H1 (cell line): ENCODE measurements around the gene ADM5. TPM values are rescaled to one million over a fixed set of nuclear protein-coding genes. Genes with fewer than 3 reads are reported as not detected.

ENCODE experiments used
- CTCF ChIA-PET: fragments of 300-600 bp; sonication (Branson Sonifier 250); formaldehyde crosslinking; loops from one replicate; lab custom pipeline; 2021; ENCODE audit not compliant: partially characterized antibody; lab: Charles Lee
- POLR2A ChIA-PET: fragments of 300-600 bp; sonication (Branson Sonifier 250); formaldehyde crosslinking; loops from one replicate; lab custom pipeline; 2021; ENCODE audit warnings: inconsistent platforms; ENCODE audit not compliant: partially characterized antibody; lab: Charles Lee
- DNase-seq, 2 experiments: peaks; one replicate each; pipeline versions ENCODE4 v3.0.0 to v3.0.0-alpha.2; 2010 to 2022; ENCODE audit warnings: low spot score in 2 of 2, low read depth in 1 of 2, mixed read lengths in 1 of 2
- FAIRE-seq: peaks from 2 replicates; lab custom pipeline; 2011; peaks lifted over from hg19 to GRCh38; lab: Jason Lieb, UNC
- H2AFZ ChIP-seq: 2 replicates; pipeline ENCODE4 v1.8.1; 2012; ENCODE audit warnings: low read length, inconsistent platforms
- H2AK5ac ChIP-seq: 2 replicates; pipeline ENCODE4 v1.6.1; 2013; ENCODE audit warnings: low read depth, low read length
- H2BK120ac ChIP-seq: replicated peaks from 2 replicates; pipeline ENCODE3; 2013; ENCODE audit warnings: low read depth, low read length, inconsistent platforms
- H2BK12ac ChIP-seq: 2 replicates; pipeline ENCODE4 v1.6.1; 2013; ENCODE audit warnings: low read depth, low read length
- H2BK15ac ChIP-seq: 2 replicates; pipeline ENCODE4 v1.6.1; 2013; ENCODE audit warnings: low read length
- H2BK20ac ChIP-seq: 2 replicates; pipeline ENCODE4 v1.6.1; 2013; ENCODE audit warnings: low read length
- H2BK5ac ChIP-seq: 2 replicates; pipeline ENCODE4 v1.6.1; 2013; ENCODE audit warnings: low read depth, low read length
- H3K14ac ChIP-seq: 2 replicates; pipeline ENCODE4 v1.6.1; 2013; ENCODE audit warnings: inconsistent platforms; ENCODE audit not compliant: insufficient read length
- H3K18ac ChIP-seq: 2 replicates; pipeline ENCODE4 v1.6.1; 2013; ENCODE audit warnings: low read length; ENCODE audit errors: extremely low read depth
- H3K23ac ChIP-seq: 2 replicates; pipeline ENCODE4 v1.6.1; 2013; ENCODE audit warnings: inconsistent platforms; ENCODE audit not compliant: insufficient read length
- H3K23me2 ChIP-seq: 2 replicates; pipeline ENCODE4 v1.6.1; 2013; ENCODE audit warnings: low read depth, low read length
- H3K27ac ChIP-seq: 2 replicates; pipeline ENCODE4 v1.6.1; 2011; ENCODE audit warnings: low read depth, low read length, inconsistent platforms
- H3K27me3 ChIP-seq, 4 experiments: replicated peaks in 1 of 4; 1 replicate in 1 of 4; 2 replicates in 3 of 4; pipeline versions ENCODE4 v1.6.1 to v1.8.1; 2011 to 2013; ENCODE audit warnings: low read length in 3 of 4, mild to moderate bottlenecking in 3 of 4, inconsistent platforms in 2 of 4, mixed read lengths in 2 of 4, moderate library complexity in 1 of 4; ENCODE audit not compliant: control insufficient read depth in 3 of 4, insufficient read depth in 3 of 4; ENCODE audit errors: extremely low read depth in 1 of 4
- H3K36me3 ChIP-seq, 4 experiments: 2 replicates each; pipeline versions ENCODE4 v1.6.1 to v1.8.1; 2011 to 2013; ENCODE audit warnings: mild to moderate bottlenecking in 4 of 4, low read length in 3 of 4, moderate library complexity in 2 of 4, control low read depth in 1 of 4, inconsistent platforms in 1 of 4; ENCODE audit not compliant: insufficient read depth in 4 of 4, control insufficient read depth in 2 of 4
- H3K4ac ChIP-seq: replicated peaks from 2 replicates; pipeline ENCODE3; 2013; ENCODE audit warnings: low read length, low read depth, mixed read lengths, inconsistent platforms; ENCODE audit not compliant: insufficient read length
- H3K4me1 ChIP-seq, 4 experiments: replicated peaks in 1 of 4; 1 replicate in 1 of 4; 2 replicates in 3 of 4; pipeline versions ENCODE4 v1.6.1 to v1.8.1; 2011 to 2013; ENCODE audit warnings: low read length in 3 of 4, inconsistent platforms in 2 of 4, mixed read lengths in 1 of 4; ENCODE audit not compliant: insufficient read depth in 4 of 4, control insufficient read depth in 3 of 4
- H3K4me2 ChIP-seq, 2 experiments: 2 replicates each; pipeline versions ENCODE4 v1.6.1 to v1.8.1; 2011 to 2013; ENCODE audit warnings: low read depth in 2 of 2, low read length in 2 of 2, control low read depth in 1 of 2, inconsistent platforms in 1 of 2, mild to moderate bottlenecking in 1 of 2; ENCODE audit not compliant: insufficient read depth in 1 of 2
- H3K4me3 ChIP-seq, 4 experiments: fragments of 200-600, 300-600 bp in 1 of 4; sonication (generic), shearing (Covaris generic), sonication (Bioruptor Twin) in 1 of 4; 2 replicates each; pipeline versions ENCODE4 v1.5.1 to v1.8.1; 2011 to 2016; ENCODE audit warnings: low read length in 4 of 4, low read depth in 3 of 4, control low read depth in 2 of 4, inconsistent platforms in 2 of 4, mild to moderate bottlenecking in 2 of 4, mixed read lengths in 1 of 4, moderate library complexity in 1 of 4; ENCODE audit not compliant: insufficient read depth in 2 of 4; ENCODE audit errors: extremely low read depth in 1 of 4
- H3K56ac ChIP-seq: replicated peaks from 2 replicates; pipeline ENCODE3; 2013; ENCODE audit warnings: low read depth, mild to moderate bottlenecking, mixed read lengths, low read length, inconsistent platforms; ENCODE audit not compliant: insufficient read length
- H3K79me1 ChIP-seq: 2 replicates; pipeline ENCODE4 v1.6.1; 2013; ENCODE audit warnings: low read depth, low read length, control low read depth
- H3K79me2 ChIP-seq, 2 experiments: 2 replicates each; pipeline versions ENCODE4 v1.6.1 to v1.8.1; 2012 to 2013; ENCODE audit warnings: low read length in 2 of 2, mild to moderate bottlenecking in 2 of 2, inconsistent platforms in 1 of 2; ENCODE audit not compliant: insufficient read depth in 2 of 2, control insufficient read depth in 1 of 2
- H3K9ac ChIP-seq, 4 experiments: replicated peaks in 1 of 4; 1 replicate in 1 of 4; 2 replicates in 3 of 4; pipeline versions ENCODE4 v1.6.1 to v1.8.1; 2011 to 2013; ENCODE audit warnings: low read depth in 3 of 4, low read length in 3 of 4, control low read depth in 2 of 4, mild to moderate bottlenecking in 2 of 4, moderate library complexity in 2 of 4, inconsistent platforms in 1 of 4; ENCODE audit errors: extremely low read depth in 1 of 4
- H3K9me3 ChIP-seq, 2 experiments: 2 replicates each; pipeline versions ENCODE4 v1.6.1 to v1.8.1; 2012 to 2013; ENCODE audit warnings: mild to moderate bottlenecking in 2 of 2, moderate library complexity in 2 of 2, control low read depth in 1 of 2, inconsistent platforms in 1 of 2, low read depth in 1 of 2, low read length in 1 of 2, mixed read lengths in 1 of 2; ENCODE audit not compliant: insufficient read depth in 2 of 2
- H4K20me1 ChIP-seq, 2 experiments: replicated peaks in 1 of 2; 2 replicates each; pipeline versions ENCODE3 to v1.8.1; 2011 to 2013; ENCODE audit warnings: inconsistent platforms in 2 of 2, low read length in 2 of 2, mild to moderate bottlenecking in 1 of 2; ENCODE audit not compliant: insufficient read depth in 2 of 2, control insufficient read depth in 1 of 2
- H4K5ac ChIP-seq: 2 replicates; pipeline ENCODE4 v1.6.1; 2013; ENCODE audit warnings: low read length, low read depth, mixed read lengths, inconsistent platforms; ENCODE audit not compliant: insufficient read length
- H4K8ac ChIP-seq: 2 replicates; pipeline ENCODE4 v1.8.0; 2013; ENCODE audit warnings: mild to moderate bottlenecking, moderate library complexity, low read length, inconsistent platforms; ENCODE audit not compliant: insufficient read depth; ENCODE audit errors: extremely low read depth
- H4K91ac ChIP-seq: replicated peaks from 2 replicates; pipeline ENCODE3; 2013; ENCODE audit warnings: low read length, mixed read lengths, inconsistent platforms; ENCODE audit not compliant: insufficient read length
- CHD2 ChIP-seq: IDR thresholded peaks from 2 replicates; pipeline ENCODE4 v1.6.1; 2012; ENCODE audit warnings: low read length, improper control_type of control experiment
- EP300 ChIP-seq, 2 experiments: IDR thresholded peaks; 1 replicate in 1 of 2; 2 replicates in 1 of 2; pipeline ENCODE4 v1.6.1; 2011 to 2012; ENCODE audit warnings: low read depth in 2 of 2, low read length in 2 of 2, mild to moderate bottlenecking in 2 of 2, borderline replicate concordance in 1 of 2, inconsistent platforms in 1 of 2, moderate library complexity in 1 of 2
- KDM5A ChIP-seq: fragments of 200-600 bp; IDR thresholded peaks from 2 replicates; pipeline ENCODE4 v1.7.1; 2012; ENCODE audit warnings: mild to moderate bottlenecking, low read length, inconsistent platforms, mixed read lengths
- NRF1 ChIP-seq: IDR thresholded peaks from 2 replicates; pipeline ENCODE4 v1.6.1; 2011; ENCODE audit warnings: mild to moderate bottlenecking, low read depth, low read length, improper control_type of control experiment
- RAD21 ChIP-seq, 2 experiments: IDR thresholded peaks in 1 of 2; conservative IDR thresholded peaks in 1 of 2; 2 replicates each; pipeline ENCODE4 v1.6.1; 2011; ENCODE audit warnings: low read depth in 2 of 2, low read length in 2 of 2, improper control_type of control experiment in 1 of 2, inconsistent platforms in 1 of 2, mild to moderate bottlenecking in 1 of 2, moderate library complexity in 1 of 2
- RFX5 ChIP-seq: IDR thresholded peaks from 2 replicates; pipeline ENCODE4 v1.6.1; 2011; ENCODE audit warnings: low read depth, low read length, improper control_type of control experiment, borderline replicate concordance
- RXRA ChIP-seq: IDR thresholded peaks from 2 replicates; pipeline ENCODE4 v1.6.1; 2011; ENCODE audit warnings: low read depth, mild to moderate bottlenecking, low read length, moderate library complexity; ENCODE audit not compliant: insufficient read depth
- SIN3A ChIP-seq, 2 experiments: IDR thresholded peaks in 1 of 2; conservative IDR thresholded peaks in 1 of 2; 2 replicates each; pipeline ENCODE4 v1.6.1; 2011 to 2012; ENCODE audit warnings: low read length in 2 of 2, improper control_type of control experiment in 1 of 2, low read depth in 1 of 2, mild to moderate bottlenecking in 1 of 2
- ZNF274 ChIP-seq: IDR thresholded peaks from 2 replicates; pipeline ENCODE4 v1.7.0; 2012; ENCODE audit warnings: low read length, borderline replicate concordance; ENCODE audit errors: extremely low read depth
- WGBS, 2 experiments: shearing (Covaris generic) in 1 of 2; methylation state at CpG; one replicate each; pipeline versions ENCODE4 v1.1.6 to v1.1.7; 2013 to 2015; ENCODE audit warnings: low lambda C conversion rate in 2 of 2, mixed read lengths in 2 of 2, inconsistent platforms in 1 of 2, low coverage in 1 of 2, missing lambda C conversion rate in 1 of 2; ENCODE audit not compliant: insufficient replicate concordance in 2 of 2, insufficient coverage in 1 of 2, insufficient read length in 1 of 2; ENCODE audit errors: extremely low coverage in 1 of 2, missing lambda C conversion rate in 1 of 2; 5-methylcytosine and 5-hydroxymethylcytosine counted together
- polyA plus RNA-seq, 7 experiments: library from polyadenylated mRNA; depleted of rRNA in 3 of 7; stranded (reverse) in 5 of 7; unstranded in 2 of 7; fragments of >200 nt in 5 of 7; fragments of 200-250 nt in 2 of 7; gene quantifications; 1 replicate in 5 of 7; 2 replicates in 1 of 7; 4 replicates in 1 of 7; pipeline versions ENCODE4 v1.2.1 to v1.2.3, GENCODE V29; 2011 to 2013; ENCODE audit warnings: missing spikeins in 2 of 7, mixed read lengths in 2 of 7
- total RNA-seq: library from RNA; stranded (reverse); fragmentation: NEBNext Ultra II Directional; extraction: Animal tissue kit (Norgen Biotek cat#: 25700); gene quantifications from 2 replicates; pipeline ENCODE4 v1.2.1, GENCODE V29; 2021
- TF ChIP-seq, protein P1 (sequence below): IDR thresholded peaks from 2 replicates; pipeline ENCODE4 v1.6.1; 2012; ENCODE audit warnings: inconsistent platforms

The ADM5 gene
- total and polyA plus RNA-seq, 2 of the 8 experiments (the other 6 are each of a cell fraction or from before 2014, with no cell fraction given): 2.5 to 2.6 TPM

- Histone ChIP-seq H3K36me3 (peaks cover 0 to 12% (median 9%) of the 10 kb centered on the region in 4 experiments; a peak in 5 of 8 replicates), H2BK120ac (no peak overlapping the region), H2AK5ac (peak overlapping the region; percentile 90; the same call in 1 of the 2 replicates), H4K5ac (peak overlapping the region; percentile 88), H3K4me2 (peak overlapping the region; percentile 69 to 87), H2BK20ac (no peak overlapping the region), H3K9me3 (no peaks in the 10 kb centered on the region), H2AFZ (no peak overlapping the region), H3K4me1 (peaks cover 2 to 15% (median 11%) of the 10 kb centered on the region in 4 experiments), H3K23me2 (peaks cover 7% of the 10 kb centered on the region), H3K56ac (peak overlapping the region; percentile 74), H3K4me3 (peak overlapping the region; percentile 85 to 100 (median 97)), H2BK12ac (no peak overlapping the region), H3K79me1 (peaks cover 17% of the 10 kb centered on the region), H4K20me1 (peaks cover 3 to 21% of the 10 kb centered on the region in 2 experiments), H4K8ac (peak overlapping the region; percentile 81; the same call in 1 of the 2 replicates), H2BK15ac (no peak overlapping the region), H3K18ac (peak overlapping the region; percentile 60), H3K4ac (peak overlapping the region; percentile 13), H3K79me2 (peaks cover 10 to 32% of the 10 kb centered on the region in 2 experiments), H3K23ac (no peak overlapping the region), H2BK5ac (peak overlapping the region; percentile 93), H3K27ac (peak overlapping the region; percentile 91), H4K91ac (no peak overlapping the region), H3K9ac (peak overlapping the region; percentile 90 to 99 (median 92)), H3K27me3 (no peaks in the 10 kb centered on the region), H3K14ac (no peak overlapping the region)
- no peak for FAIRE-seq
- no peak for DNase-seq
- ChIA-PET CTCF (interaction anchor here (1.3 to 2.9 kb wide), 7 partner anchors 15 to 588 kb away, joined by 3 to 14 read pairs (median 5); partner anchors contain the start of genes BCL2L12 and IRF3), POLR2A (interaction anchor here (0.6 to 50.7 kb wide), 9 partner anchors 17 to 213 kb away, joined by 3 to 840 read pairs (median 6); partner anchors contain the start of genes BCL2L12, IRF3, PRMT1 and PRR12)
- 17% methylated on average over 5 of the region's 5 CpGs; no CpG with 5 or more reads in 1 of the 2 experiments for WGBS, 2 experiments
- TF ChIP-seq RFX5: no peak
- no peak for TF ChIP-seq CHD2
- no peak for TF ChIP-seq EP300 (IDR thresholded peaks at IDR 0.05; ENCODE audit: borderline replicate concordance in 1 of 2, low read depth in 2 of 2, low read length in 2 of 2)
- TF ChIP-seq RAD21 (IDR thresholded peaks at IDR 0.05 in 1 of 2, conservative IDR thresholded peaks at IDR 0.05 in 1 of 2; ENCODE audit: low read depth in 2 of 2, low read length in 2 of 2): peak in 1 of 2 experiments; percentile 15; a peak in 1 of 4 replicates
- TF ChIP-seq KDM5A: 0 out of 2 replicates have a peak, but pooled peaks have one; percentile 35
- no peak for TF ChIP-seq RXRA
- 0 out of 4 replicates have a peak, but pooled peaks have one; percentile 17 to 23 for TF ChIP-seq SIN3A (conservative IDR thresholded peaks at IDR 0.05 in 1 of 2, IDR thresholded peaks at IDR 0.05 in 1 of 2; ENCODE audit: low read depth in 1 of 2, low read length in 2 of 2)
- no peak for TF ChIP-seq NRF1
- TF ChIP-seq, protein P1, sequence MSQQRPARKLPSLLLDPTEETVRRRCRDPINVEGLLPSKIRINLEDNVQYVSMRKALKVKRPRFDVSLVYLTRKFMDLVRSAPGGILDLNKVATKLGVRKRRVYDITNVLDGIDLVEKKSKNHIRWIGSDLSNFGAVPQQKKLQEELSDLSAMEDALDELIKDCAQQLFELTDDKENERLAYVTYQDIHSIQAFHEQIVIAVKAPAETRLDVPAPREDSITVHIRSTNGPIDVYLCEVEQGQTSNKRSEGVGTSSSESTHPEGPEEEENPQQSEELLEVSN: no peak
- no peak for TF ChIP-seq ZNF274
These were observed 46.8 kb upstream of the ADM5 start for GRCh38 chr19:49642492-49643035.
